ENCODE measurements around the gene SP2. TPM values are rescaled to one million over a fixed set of nuclear protein-coding genes. Genes with fewer than 3 reads are reported as not detected.

Gene SP2
- total RNA-seq, 2 experiments from 2014 or later = 5.8 to 22.1 TPM

GRCh38 chr17:47961406-47961805 is 65.4 kb downstream of the SP2 start:
- TF ChIP-seq CTCF (conservative IDR thresholded peaks at IDR 0.05; ENCODE audit: low read length) = no peak
- TF ChIP-seq EZH2phosphoT487 (IDR thresholded peaks at IDR 0.05; ENCODE audit: borderline replicate concordance, low read depth, low read length) = no peak
- ChIA-PET CTCF (ENCODE audit: unreplicated experiment) (no interaction called here), POLR2A (interaction anchor here (1.2 kb wide), 1 partner anchor 20 kb away, joined by 3 read pairs; the partner anchor contains the start of gene PNPO)
- no peak for DNase-seq (ENCODE audit: low spot score)
- Histone ChIP-seq H3K4me3 (ENCODE audit: low read depth, low read length, poor library complexity, severe bottlenecking) (no peak overlapping the region), H3K4me2 (ENCODE audit: low read length) (no peak overlapping the region), H3K4me1 (ENCODE audit: insufficient read depth, low read length, poor library complexity, severe bottlenecking) (no peaks in the 10 kb centered on the region), H3K9me2 (ENCODE audit: insufficient read depth, low read length) (no peaks in the 10 kb centered on the region), H3K9me3 (ENCODE audit: low read length) (no peaks in the 10 kb centered on the region), H3K27ac (ENCODE audit: low read depth, low read length, poor library complexity, severe bottlenecking) (no peak overlapping the region), H3K79me2 (ENCODE audit: insufficient read depth, low read depth, low read length) (no peaks in the 10 kb centered on the region), H3K36me3 (ENCODE audit: insufficient read depth, low read length) (no peaks in the 10 kb centered on the region), H2AFZ (ENCODE audit: low read length) (no peak overlapping the region), H4K20me1 (ENCODE audit: insufficient read depth, low read length) (no peaks in the 10 kb centered on the region)
- no TSS peak for BruUV-seq (replicated peaks)
- intact Hi-C loops (cut with micrococcal nuclease; ENCODE audit: unreplicated experiment) = no loop called here

- Histone ChIP-seq H2AFZ (ENCODE audit: low read length) (no peak overlapping the region), H3K4me1 (ENCODE audit: insufficient read depth, low read length, poor library complexity, severe bottlenecking) (no peaks in the 10 kb centered on the region), H3K9me2 (ENCODE audit: insufficient read depth, low read length) (no peaks in the 10 kb centered on the region), H4K20me1 (ENCODE audit: insufficient read depth, low read length) (no peaks in the 10 kb centered on the region), H3K4me3 (ENCODE audit: low read depth, low read length, poor library complexity, severe bottlenecking) (no peak overlapping the region), H3K27ac (ENCODE audit: low read depth, low read length, poor library complexity, severe bottlenecking) (no peak overlapping the region), H3K9me3 (ENCODE audit: low read length) (no peaks in the 10 kb centered on the region), H3K4me2 (ENCODE audit: low read length) (no peak overlapping the region), H3K79me2 (ENCODE audit: insufficient read depth, low read depth, low read length) (no peaks in the 10 kb centered on the region), H3K36me3 (ENCODE audit: insufficient read depth, low read length) (no peaks in the 10 kb centered on the region)
- TF ChIP-seq CTCF (conservative IDR thresholded peaks at IDR 0.05; ENCODE audit: low read length) = no peak
- TF ChIP-seq EZH2phosphoT487 (IDR thresholded peaks at IDR 0.05; ENCODE audit: borderline replicate concordance, low read depth, low read length) = no peak
- no peak for DNase-seq (ENCODE audit: low spot score)
- CTCF ChIA-PET (ENCODE audit: unreplicated experiment) = no interaction called here
- BruUV-seq (replicated peaks) = no TSS peak
- POLR2A ChIA-PET = no interaction called here
- intact Hi-C loops (cut with micrococcal nuclease; ENCODE audit: unreplicated experiment) = no loop called here
These were observed 66.9 kb downstream of the SP2 start for GRCh38 chr17:47962901-47963300.

- Histone ChIP-seq H3K36me3 (ENCODE audit: insufficient read depth, low read length) (no peaks in the 10 kb centered on the region), H3K4me1 (ENCODE audit: insufficient read depth, low read length, poor library complexity, severe bottlenecking) (no peaks in the 10 kb centered on the region), H3K4me2 (ENCODE audit: low read length) (no peak overlapping the region), H3K79me2 (ENCODE audit: insufficient read depth, low read depth, low read length) (no peaks in the 10 kb centered on the region), H4K20me1 (ENCODE audit: insufficient read depth, low read length) (no peaks in the 10 kb centered on the region), H2AFZ (ENCODE audit: low read length) (no peak overlapping the region), H3K27ac (ENCODE audit: low read depth, low read length, poor library complexity, severe bottlenecking) (no peak overlapping the region), H3K9me3 (ENCODE audit: low read length) (no peaks in the 10 kb centered on the region), H3K4me3 (ENCODE audit: low read depth, low read length, poor library complexity, severe bottlenecking) (no peak overlapping the region), H3K9me2 (ENCODE audit: insufficient read depth, low read length) (no peaks in the 10 kb centered on the region)
- BruUV-seq (replicated peaks) = no TSS peak
- intact Hi-C loops (cut with micrococcal nuclease; ENCODE audit: unreplicated experiment) = no loop called here
- ChIA-PET POLR2A (no interaction called here), CTCF (ENCODE audit: unreplicated experiment) (no interaction called here)
- TF ChIP-seq EZH2phosphoT487 (IDR thresholded peaks at IDR 0.05; ENCODE audit: borderline replicate concordance, low read depth, low read length) = no peak
- no peak for TF ChIP-seq CTCF (conservative IDR thresholded peaks at IDR 0.05; ENCODE audit: low read length)
- DNase-seq (ENCODE audit: low spot score) = no peak
These were observed 68.8 kb downstream of the SP2 start for GRCh38 chr17:47964856-47965255.
